Measurements from ENCODE around the gene SBNO2. TPM values are rescaled to one million over a fixed set of nuclear protein-coding genes. Genes with fewer than 3 reads are reported as not detected.
A peak's percentile ranks its signal among the peaks of the same experiment; 100 is the strongest.

The SBNO2 gene
- total and polyA plus RNA-seq, 2 experiments from 2014 or later, result 6.9 to 35.4 TPM

- Histone ChIP-seq H3K36me3 (ENCODE audit: insufficient read depth) (no peaks in the 10 kb centered on the region), H3K4me2 (no peak overlapping the region), H3K9me2 (ENCODE audit: insufficient read depth) (no peaks in the 10 kb centered on the region), H3K27ac (ENCODE audit: low read depth) (peak overlapping the region; percentile 50; the same call in 1 of the 2 replicates), H3K4me3 (no peak overlapping the region), H2AFZ (no peak overlapping the region), H3K79me2 (replicated peaks; ENCODE audit: insufficient read depth) (peaks cover 63% of the 10 kb centered on the region), H3F3A (replicated peaks; ENCODE audit: low read depth) (peaks cover 25% of the 10 kb centered on the region; the same call in 1 of the 2 replicates), H3K4me1 (ENCODE audit: insufficient read depth) (no peaks in the 10 kb centered on the region; the same call in 1 of the 2 replicates), H3K27me3 (ENCODE audit: insufficient read depth) (no peaks in the 10 kb centered on the region), H4K20me1 (replicated peaks; ENCODE audit: insufficient read depth) (peaks cover 5% of the 10 kb centered on the region; the same call in 1 of the 2 replicates)
- ATAC-seq, result no peak
- Mint-ChIP-seq H3K4me1 (peaks cover 25% of the 10 kb centered on the region), H3K27ac (peak overlapping the region; percentile 96), H3K4me3 (peak overlapping the region; percentile 38; the same call in 1 of the 3 replicates), H3K27me3 (ENCODE audit: insufficient read depth, low read depth, poor library complexity) (peaks cover 23% of the 10 kb centered on the region), H3K9me3 (no peaks in the 10 kb centered on the region; the same call in 2 of the 3 replicates), H3K36me3 (ENCODE audit: low read depth) (peaks cover 8% of the 10 kb centered on the region; the same call in 2 of the 3 replicates)
- TF ChIP-seq STAT1 (IDR thresholded peaks at IDR 0.05; ENCODE audit: unreplicated experiment) (no peak), JUNB (IDR thresholded peaks at IDR 0.05; ENCODE audit: unreplicated experiment) (no peak), EZH2 (IDR thresholded peaks at IDR 0.05; ENCODE audit: low read depth, unreplicated experiment) (no peak), ZNF331 (CRISPR knock-in tag; IDR thresholded peaks at IDR 0.05; ENCODE audit: low read depth) (no peak), POLR2AphosphoS5 (IDR thresholded peaks at IDR 0.05; ENCODE audit: low read depth) (no peak)
- DNase-seq (ENCODE audit: low spot score), result no peak
These were observed 3.9 kb downstream of the SBNO2 start for GRCh38 chr19:1169921-1170885.

GRCh38 chr19:1169411-1169791, 4.7 kb downstream of the SBNO2 start:
- ATAC-seq (no peak), DNase-seq (ENCODE audit: low spot score) (no peak)
- H3K9me2 ChIP-seq (ENCODE audit: insufficient read depth), result no peaks in the 10 kb centered on the region
- H3K4me2 ChIP-seq, result no peak overlapping the region
- no peak overlapping the region for H3K4me3 ChIP-seq
- peak overlapping the region; percentile 50; the same call in 1 of the 2 replicates for H3K27ac ChIP-seq (ENCODE audit: low read depth)
- Mint-ChIP-seq H3K9me3 (no peaks in the 10 kb centered on the region; the same call in 2 of the 3 replicates), H3K27ac (peak overlapping the region; percentile 96), H3K4me1 (peaks cover 25% of the 10 kb centered on the region), H3K36me3 (ENCODE audit: low read depth) (peaks cover 8% of the 10 kb centered on the region; the same call in 2 of the 3 replicates), H3K27me3 (ENCODE audit: insufficient read depth, low read depth, poor library complexity) (peaks cover 22% of the 10 kb centered on the region), H3K4me3 (no peak overlapping the region; the same call in 2 of the 3 replicates)
- no peaks in the 10 kb centered on the region for H3K27me3 ChIP-seq (ENCODE audit: insufficient read depth)
- H3K36me3 ChIP-seq (ENCODE audit: insufficient read depth), result no peaks in the 10 kb centered on the region
- peaks cover 63% of the 10 kb centered on the region for H3K79me2 ChIP-seq (replicated peaks; ENCODE audit: insufficient read depth)
- peaks cover 5% of the 10 kb centered on the region; the same call in 1 of the 2 replicates for H4K20me1 ChIP-seq (replicated peaks; ENCODE audit: insufficient read depth)
- no peaks in the 10 kb centered on the region; the same call in 1 of the 2 replicates for H3K4me1 ChIP-seq (ENCODE audit: insufficient read depth)
- H2AFZ ChIP-seq, result no peak overlapping the region
- peaks cover 24% of the 10 kb centered on the region; the same call in 1 of the 2 replicates for H3F3A ChIP-seq (replicated peaks; ENCODE audit: low read depth)
- no peak for TF ChIP-seq REST (IDR thresholded peaks at IDR 0.05; ENCODE audit: unreplicated experiment)
- no peak for TF ChIP-seq JUNB (IDR thresholded peaks at IDR 0.05; ENCODE audit: unreplicated experiment)
- TF ChIP-seq CREB1 (CRISPR knock-in tag; IDR thresholded peaks at IDR 0.05; ENCODE audit: low read depth), result no peak
- TF ChIP-seq STAT1 (IDR thresholded peaks at IDR 0.05; ENCODE audit: unreplicated experiment), result no peak
- no peak for TF ChIP-seq CTCF (conservative IDR thresholded peaks at IDR 0.05; ENCODE audit: low read depth in 2 of 2)
- TF ChIP-seq ZNF114 (CRISPR knock-in tag; IDR thresholded peaks at IDR 0.05), result no peak
- TF ChIP-seq ZNF331 (CRISPR knock-in tag; IDR thresholded peaks at IDR 0.05; ENCODE audit: low read depth), result no peak
- no peak for TF ChIP-seq NANOG (IDR thresholded peaks at IDR 0.05; ENCODE audit: borderline replicate concordance)
- no peak for TF ChIP-seq ETS1 (IDR thresholded peaks at IDR 0.05)
- no peak for TF ChIP-seq EZH2 (IDR thresholded peaks at IDR 0.05; ENCODE audit: low read depth, unreplicated experiment)
- TF ChIP-seq EZH2phosphoT487 (IDR thresholded peaks at IDR 0.05; ENCODE audit: unreplicated experiment), result no peak
- no peak for TF ChIP-seq POLR2AphosphoS5 (IDR thresholded peaks at IDR 0.05; ENCODE audit: low read depth)

Measured in GM23338 (cell line).